HG02885 (cell line): ENCODE data around the gene CHID1.

ENCODE experiments used
- ATAC-seq: cut with Tn5 transposase; IDR thresholded peaks from one replicate; pipeline ENCODE4 v1.9.1; 2021; ENCODE audit warnings: mild to moderate bottlenecking; ENCODE audit not compliant: unreplicated experiment, poor library complexity

CHID1 gene

DNA sequence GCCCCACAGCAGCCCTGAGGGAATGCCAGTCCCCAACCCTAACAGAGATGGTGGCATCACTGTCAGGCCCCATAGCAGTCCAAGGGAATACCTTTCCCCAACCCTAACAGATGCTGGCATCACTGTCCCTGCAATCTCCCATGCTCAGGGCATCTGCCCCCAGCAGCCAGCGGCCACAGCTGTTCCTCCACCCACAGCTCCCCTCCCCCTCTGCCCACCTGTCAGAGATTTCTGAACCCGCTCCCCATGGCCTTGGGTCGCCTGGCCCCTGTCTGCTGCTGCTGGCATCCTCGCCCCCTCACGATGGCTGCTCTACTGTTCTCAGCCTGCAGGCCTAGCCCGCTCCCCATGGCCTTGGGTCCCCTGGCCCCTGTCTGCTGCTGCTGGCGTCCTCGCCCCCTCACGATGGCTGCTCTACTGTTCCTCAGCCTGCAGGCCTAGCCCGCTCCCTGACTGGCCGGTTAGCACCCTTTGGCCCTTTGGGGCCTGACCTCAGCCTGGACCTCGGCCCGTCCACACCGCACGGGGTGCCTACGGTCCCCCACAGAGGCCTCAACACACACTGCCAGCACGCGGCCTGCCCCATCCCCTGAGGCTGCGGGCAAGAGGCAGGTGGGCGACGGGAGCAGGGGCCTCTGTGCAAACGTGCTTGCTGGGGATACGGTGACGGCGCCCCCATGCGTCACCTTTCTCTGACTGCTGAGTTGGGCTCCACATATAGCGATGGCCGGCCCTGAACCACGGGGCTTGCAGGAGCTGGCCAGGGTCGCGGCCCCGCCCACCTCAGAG is 20.7 kb downstream of the CHID1 start:
- ATAC-seq: no peak

DNA sequence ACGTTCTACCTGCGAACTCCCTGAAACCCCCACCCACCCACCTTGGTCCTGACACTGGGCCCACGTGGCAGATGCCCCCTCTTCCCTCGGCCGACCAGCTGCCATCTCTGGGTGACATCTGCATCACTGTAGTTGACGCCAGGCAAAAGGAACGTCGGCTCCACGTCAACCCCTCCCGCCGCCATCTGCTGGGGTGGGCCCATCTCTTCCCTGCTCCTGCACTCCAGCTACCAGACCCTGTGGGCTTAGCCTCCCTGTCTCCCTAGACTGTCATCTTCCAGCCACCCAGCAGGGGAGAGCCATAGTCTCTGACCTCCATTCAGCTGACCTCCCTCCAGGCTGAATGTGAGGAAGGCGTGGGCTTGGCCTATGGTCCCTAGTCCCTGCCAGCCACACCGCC is 21.4 kb downstream of the CHID1 start:
- no peak for ATAC-seq

DNA sequence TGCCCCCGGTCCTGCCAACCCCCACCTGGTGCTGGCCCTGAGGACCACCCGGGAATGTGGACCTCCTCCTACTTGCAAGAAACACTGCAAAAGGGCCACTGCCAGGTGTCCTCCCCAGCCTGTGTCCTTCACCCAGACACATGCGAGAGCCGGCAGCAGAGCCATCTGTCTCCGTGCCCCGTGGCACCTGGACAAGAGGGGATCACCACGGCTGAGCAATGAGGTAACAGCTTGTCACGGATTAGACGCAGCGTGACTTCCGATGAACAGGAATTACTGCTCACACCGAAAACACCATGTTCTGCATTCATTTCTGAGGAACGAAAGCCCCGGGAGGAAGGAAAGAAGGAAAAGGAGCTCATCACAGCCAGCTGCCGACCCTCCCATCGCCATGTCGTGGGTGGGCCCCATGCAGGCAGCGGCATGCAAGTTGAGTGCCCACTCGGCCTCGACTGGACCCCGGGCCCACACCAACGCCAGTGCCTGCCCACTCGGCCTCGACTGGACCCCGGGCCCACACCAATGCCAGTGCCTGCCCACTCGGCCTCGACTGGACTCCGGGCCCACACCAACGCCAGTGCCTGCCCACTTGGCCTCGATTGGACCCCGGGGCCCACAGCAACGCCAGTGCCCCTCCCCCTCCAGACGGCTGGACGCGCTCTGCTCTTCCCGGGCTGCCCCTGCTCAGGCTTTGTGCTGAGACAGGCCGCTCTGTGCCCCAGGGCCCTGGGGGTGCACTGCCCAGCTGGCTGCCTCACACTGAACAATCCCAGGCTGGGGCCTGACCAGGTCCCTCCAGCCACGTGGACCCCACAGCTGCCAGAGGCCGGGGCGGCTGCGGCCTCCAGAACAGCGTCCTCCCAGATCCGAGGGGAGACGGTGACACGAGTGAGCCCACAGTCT is 22.0 kb downstream of the CHID1 start:
- ATAC-seq: no peak

DNA sequence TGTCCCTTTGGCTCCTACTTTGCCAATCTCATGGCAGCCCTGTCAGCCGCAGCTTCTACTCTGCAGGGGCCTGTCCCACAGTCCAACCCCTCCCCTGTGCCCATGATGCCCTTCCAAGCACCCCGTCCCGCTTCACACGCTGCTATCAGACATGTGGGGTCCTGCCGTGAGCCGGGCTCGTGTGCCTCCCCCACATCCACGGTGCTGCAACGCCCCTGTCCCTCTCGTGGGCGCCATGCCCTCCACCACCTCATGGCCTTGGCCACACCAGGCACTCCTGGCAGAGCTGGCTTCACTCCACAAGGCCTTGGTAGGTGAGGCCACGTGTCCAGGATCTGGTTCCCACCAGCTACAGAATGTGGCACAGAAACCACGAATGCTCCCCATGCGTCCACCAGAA is 23.0 kb downstream of the CHID1 start:
- ATAC-seq: no peak

DNA sequence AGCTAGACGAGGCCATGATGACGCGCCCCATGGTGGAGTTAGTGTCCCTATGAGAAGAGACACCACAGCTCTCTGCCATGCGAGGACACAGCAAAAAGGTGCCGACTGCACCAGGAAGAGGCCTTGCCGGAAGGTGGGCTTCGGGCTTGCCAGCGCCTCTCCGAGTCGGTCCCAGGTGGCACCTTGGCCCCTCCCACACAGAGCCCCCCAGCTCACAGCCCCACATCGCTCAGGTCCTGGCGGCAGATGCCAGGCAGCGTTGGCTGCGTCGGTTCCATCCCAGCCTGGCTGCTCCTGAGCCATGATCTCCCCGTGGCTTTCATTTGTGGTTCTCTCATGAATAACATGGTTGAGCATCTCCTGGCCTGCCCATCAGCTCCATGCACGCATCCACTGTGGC is 24.0 kb downstream of the CHID1 start:
- ATAC-seq: no peak

DNA sequence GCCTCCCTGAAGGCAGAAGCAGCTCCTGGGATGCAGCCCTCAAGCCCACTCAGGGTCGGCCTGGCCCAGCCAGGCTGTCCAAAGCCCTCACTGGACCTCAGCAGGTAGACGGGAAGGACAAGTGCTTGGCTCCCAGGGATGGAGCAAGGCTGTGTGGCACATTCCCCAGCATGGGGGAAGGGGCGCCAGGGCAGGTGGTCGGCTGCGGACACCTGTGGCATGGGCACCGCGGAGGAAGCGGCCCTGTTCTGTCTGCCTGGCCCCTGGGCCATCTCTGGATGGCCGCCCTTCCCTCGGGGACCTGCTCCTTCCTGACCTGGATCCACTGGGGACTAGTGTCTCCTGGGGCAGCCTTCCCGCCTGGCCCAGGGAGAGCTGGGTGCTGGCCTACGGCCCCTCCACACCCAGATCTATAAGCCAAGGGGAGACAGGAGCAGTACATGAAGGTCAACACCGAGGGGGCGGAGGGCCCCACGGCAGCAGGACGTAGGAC is 26.0 kb downstream of the CHID1 start:
- ATAC-seq: no peak

DNA sequence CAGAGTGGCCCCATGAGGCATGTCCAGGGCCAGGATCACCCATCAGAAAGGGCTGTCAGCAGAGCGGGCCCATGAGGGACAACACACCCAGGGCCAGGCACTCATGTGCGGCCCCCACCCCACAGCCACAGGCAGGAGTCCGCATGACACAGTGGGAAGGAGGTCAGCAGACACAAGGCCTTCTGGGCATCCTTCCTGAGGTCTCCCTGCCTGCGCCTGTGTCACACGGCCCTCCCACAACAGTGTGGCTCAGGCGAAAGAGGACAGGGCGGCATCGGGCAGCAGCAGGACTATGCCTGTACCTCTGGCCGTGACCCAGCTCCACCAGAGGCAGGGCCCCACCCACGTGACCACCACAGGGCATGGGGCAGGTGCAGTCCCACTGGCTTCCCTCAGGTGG is 27.1 kb downstream of the CHID1 start:
- ATAC-seq: no peak

DNA sequence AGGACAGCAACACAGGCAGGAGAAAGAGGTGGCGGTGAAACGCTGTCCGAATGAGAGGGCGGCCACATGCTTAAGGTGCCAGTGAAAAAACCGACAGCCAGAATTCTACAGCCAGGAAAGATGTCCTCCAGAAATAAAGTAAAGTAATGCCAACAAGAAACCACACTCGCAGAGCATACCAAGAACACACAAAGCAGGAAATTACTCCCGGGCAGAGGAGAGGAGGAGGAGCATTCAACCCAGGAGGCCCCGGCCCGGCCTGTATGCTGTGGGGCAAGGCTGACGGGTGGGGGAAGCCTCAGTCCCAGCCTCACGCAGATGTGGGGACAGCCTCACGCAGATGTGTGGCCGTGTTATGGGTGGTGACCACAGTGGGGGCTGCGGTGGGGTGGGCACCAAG is 28.0 kb downstream of the CHID1 start:
- ATAC-seq: no peak

DNA sequence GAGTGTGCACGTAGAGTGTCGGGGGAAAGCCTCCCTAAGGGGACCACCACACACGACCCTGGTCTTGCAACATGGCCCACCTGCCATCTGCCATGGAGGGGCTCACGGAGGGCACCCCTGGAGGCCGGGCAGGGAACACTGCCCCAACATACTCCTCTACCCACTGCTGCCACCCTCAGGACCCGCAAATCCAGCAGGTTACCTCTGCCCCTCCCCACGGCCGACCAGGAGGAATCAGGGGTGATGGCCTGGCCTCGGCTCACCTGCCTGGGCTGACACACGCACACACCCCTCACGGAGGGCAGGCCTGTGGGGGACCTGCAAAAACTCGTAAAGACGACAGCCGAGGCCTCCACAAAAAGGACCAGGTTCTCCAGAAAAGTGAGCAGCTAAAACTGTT is 30.2 kb downstream of the CHID1 start:
- ATAC-seq: no peak

DNA sequence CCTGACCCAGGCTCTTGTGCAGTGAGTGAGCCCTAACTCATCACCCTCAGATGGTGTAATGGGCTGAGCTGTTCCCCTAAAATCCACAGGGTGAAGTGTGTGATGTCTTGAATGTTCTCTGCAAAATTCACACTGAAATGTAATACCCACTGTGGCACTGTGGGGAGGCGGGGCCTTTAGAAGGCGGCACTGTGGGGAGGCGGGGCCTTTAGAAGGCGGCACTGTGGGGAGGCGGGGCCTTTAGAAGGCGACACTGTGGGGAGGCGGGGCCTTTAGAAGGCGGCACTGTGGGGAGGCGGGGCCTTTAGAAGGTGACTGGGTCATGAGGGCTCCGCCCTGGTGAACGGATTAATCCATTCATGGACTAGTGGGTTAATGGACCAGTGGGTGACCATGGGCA is 33.0 kb downstream of the CHID1 start:
- ATAC-seq: no peak

DNA sequence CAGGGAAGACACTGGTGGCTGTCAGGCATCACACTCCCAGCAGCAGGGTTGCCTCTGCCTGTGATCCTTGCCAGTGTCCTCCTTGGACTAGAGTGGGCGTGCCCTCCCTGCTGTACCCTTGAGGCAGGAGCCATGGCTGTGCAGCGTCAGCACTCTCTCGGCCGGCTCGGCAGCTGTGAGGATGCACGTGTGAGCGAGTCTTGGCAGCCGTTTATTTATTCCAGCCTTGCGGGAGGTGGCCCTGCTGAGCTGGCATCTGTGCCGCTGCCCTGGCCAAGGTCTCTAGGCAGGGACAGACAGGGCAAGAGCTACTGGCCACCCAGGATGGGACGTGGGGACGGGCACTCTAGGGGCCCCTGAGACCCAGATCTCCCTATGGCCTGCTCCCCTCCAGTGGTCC is 34.1 kb downstream of the CHID1 start:
- no peak for ATAC-seq

DNA sequence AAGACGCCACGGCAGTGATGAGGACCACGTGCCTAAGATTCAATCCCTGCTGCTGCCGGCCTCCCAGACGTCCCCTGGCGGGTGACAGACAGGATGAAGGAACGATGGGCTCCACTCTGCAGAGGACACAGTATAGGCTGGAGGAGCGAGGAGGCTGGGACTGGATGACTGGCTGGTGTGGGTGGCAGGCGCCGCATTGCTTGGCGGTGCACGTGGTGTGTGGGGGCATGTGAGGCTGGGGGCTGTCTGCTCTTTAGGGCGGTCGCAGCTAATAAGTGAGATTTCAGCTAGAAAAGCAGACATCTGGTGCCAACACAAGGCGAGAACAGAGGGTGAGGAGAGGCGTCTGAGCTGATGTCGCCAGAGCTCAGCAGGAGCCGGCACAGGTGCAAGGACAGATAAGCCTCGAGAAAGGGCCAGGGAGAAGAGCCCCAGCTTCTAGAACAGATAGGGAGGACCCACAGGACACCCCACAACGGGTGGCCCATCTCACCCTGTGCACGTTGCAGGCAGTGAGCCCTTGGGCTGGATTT is 34.8 kb downstream of the CHID1 start:
- no peak for ATAC-seq

DNA sequence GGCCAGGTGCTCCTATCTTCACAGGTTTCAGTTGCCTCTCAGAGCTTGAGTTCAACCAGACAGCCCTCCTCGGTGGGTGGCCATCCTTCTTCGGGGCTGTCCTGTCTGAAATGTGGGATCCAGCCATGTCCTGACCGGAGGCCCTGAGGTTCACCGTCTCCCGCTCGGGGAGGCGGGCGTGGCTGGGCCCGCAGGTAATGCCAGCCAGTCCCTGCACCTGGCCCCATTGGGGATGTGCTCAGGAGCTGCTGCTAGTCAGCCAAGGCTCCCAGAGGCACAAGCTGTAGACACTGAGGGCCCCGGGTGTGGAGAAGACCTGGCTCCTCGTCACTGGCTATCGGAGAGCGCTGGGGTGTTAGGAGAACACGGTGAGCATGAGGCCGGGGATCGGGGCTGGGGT is 35.4 kb downstream of the CHID1 start:
- no peak for ATAC-seq

DNA sequence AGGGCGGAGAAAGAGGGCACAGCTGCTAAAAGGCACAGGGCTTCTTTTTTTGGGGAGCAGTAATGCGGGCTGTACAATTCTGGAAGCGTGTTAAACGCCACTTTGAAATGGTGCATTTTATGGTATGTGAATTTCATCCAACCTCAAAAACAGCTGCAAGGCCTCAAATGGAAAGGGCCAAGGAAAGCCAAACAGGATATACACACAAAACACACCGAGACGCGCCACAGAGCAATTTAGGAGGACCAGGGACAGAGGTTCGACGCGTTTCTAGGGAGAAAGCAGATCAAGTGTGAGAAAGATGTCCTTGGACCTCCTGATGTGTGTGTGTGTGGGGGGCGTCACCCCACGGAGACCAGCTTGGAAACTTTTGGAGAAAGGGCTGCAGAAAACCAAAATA is 36.9 kb downstream of the CHID1 start:
- ATAC-seq: no peak

DNA sequence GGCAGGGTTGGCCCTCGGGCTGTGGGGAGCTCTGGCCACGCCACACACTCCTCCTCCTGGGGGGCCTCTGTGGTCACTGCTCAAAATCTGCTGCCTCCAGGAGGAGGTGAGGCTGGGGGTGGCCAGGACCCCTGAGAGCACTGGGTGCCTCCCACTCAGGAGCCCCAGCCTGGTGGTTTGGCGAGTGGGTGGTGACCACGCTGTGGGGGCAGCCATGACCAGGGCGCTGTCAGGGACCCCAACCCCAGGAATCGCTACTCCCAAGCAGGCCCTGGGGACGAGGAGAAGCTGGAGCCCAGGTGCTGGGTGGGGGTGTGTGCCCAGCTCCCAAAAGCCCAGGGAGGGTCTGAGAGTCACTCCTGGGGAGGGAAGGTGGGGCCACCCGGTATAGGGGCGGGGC is 37.8 kb downstream of the CHID1 start:
- ATAC-seq: no peak

DNA sequence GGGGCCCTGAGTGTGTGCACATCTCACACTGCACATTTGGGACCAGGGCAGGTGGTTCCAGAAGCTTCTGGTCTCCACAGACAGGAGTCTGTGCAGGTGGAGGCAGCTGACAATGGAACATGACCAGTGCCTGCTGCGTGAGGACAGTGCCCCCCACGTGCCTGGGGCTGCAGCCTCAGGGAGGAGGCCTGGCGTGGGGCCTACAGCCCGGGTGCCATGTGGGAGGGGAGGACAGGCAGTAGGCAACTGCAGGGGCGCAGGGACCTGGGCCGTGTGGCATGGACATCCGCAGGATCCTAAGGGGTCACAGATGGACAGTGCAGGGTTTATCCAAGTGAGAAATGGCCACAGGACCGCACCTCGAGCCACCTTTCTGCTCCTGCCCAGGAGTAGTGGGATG is 39.1 kb downstream of the CHID1 start:
- ATAC-seq: no peak

DNA sequence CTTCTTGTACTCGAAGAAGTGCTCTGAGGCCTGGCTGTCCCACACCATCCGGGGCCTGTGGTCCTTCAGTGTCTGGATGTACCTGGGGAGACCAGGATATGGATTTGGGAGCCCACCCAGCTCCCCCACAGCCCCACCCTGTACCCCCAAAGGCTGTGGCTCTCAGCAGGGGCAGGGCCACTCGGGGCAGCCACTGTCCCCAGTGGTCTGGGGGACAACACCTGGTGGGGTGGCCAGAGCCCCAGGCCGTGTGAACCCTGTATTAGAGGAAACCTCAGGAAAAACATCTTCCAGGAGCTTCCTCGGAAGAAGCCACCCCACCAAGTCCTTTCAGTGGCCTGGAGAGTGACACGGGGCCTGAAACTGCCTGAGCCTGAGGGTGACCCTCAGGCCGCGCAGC is 40.2 kb downstream of the CHID1 start:
- no peak for ATAC-seq

DNA sequence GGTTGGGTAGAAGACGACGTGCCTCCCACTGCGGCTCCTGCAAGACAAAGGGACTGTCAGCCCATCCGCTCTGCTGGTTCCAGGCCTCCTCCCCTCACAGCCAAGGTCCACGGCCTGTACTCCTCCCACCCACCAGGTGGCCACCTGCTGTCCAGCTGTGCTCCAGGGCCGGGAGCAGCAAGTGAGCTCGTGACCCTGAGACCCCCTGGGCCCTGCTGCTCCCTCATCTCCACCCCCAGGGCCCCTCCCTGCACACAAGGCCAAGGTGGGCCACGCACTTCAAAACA is 40.5 kb downstream of the CHID1 start:
- ATAC-seq: no peak

DNA sequence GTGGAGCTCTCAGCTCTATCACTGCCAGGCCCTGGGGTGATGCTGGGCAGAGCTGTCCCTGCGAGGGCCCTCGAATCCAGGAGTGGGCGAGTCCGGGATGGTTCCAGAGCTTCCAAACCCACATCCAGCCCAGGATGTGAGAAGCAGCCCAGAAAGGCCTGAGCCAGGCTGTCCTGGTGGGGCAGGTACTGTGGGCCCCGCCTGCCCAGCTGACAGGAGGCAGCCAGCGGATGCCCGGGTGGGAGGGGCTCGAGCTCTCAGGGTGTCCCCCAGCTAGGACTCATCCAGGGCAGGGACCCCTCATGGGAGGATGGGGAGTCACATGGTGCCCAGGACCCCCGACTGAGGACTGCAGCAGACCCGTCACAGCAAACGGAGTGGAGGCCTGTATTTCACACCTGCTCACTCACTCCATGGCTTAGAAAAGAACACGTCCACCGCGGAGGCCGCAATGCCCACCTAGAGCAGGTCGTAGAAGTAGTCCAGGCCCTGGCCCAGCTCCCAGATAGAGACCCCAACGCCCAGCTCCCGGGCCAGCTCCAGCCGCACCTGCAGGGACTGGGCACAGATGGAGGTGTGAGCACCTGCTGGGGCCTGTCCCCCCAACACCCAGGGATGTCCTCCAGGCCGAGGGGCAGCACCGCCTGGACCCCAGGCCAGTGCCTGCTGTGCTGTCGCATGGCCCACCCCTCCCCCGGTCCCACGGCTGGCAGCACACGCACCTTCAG is 41.0 kb downstream of the CHID1 start:
- ATAC-seq: no peak

DNA sequence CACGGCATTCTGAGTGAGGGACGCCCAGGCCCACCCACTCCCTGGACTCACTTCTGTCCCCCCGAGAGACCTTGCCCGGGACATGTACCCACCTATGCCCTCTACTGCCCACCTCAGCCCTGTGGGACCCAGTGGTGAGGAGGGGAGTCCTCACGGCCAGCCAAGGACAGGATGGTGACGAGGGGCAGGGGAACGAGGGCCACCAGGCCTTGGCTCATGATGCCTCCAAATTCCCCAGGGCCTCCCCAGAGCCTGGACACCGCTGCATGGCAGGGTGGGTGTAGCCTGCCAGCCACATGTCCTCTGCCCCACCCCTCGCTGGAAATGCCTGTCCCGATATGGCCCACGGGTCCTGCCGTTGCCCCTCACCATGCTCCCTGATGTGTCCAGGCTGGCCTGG is 41.8 kb downstream of the CHID1 start:
- no peak for ATAC-seq

DNA sequence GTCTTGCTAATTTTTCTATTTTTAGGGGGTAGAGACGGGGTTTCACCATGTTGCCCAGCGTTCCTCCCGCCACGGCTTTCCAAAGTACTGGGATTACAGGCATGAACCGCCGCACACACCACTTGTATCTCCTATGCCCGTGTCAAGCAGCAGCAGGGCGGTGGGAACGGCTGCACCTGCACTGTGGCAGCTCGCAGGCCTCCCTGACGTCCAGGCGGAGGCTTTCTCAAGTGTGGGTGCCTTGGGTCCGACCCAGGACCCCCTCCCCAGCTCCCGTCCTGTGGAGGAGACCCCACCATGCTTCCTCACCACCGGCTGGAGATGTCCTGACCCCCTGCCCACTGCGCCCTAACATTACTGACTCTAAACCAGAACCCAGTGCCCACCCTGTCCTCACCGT is 42.2 kb downstream of the CHID1 start:
- no peak for ATAC-seq
